Measurements from ENCODE around the gene PTPRO.

GRCh38 chr12:15541996-15542631 lies 219.8 kb downstream of the PTPRO start:
- TF ChIP-seq, protein P1, sequence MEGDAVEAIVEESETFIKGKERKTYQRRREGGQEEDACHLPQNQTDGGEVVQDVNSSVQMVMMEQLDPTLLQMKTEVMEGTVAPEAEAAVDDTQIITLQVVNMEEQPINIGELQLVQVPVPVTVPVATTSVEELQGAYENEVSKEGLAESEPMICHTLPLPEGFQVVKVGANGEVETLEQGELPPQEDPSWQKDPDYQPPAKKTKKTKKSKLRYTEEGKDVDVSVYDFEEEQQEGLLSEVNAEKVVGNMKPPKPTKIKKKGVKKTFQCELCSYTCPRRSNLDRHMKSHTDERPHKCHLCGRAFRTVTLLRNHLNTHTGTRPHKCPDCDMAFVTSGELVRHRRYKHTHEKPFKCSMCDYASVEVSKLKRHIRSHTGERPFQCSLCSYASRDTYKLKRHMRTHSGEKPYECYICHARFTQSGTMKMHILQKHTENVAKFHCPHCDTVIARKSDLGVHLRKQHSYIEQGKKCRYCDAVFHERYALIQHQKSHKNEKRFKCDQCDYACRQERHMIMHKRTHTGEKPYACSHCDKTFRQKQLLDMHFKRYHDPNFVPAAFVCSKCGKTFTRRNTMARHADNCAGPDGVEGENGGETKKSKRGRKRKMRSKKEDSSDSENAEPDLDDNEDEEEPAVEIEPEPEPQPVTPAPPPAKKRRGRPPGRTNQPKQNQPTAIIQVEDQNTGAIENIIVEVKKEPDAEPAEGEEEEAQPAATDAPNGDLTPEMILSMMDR (IDR thresholded peaks at IDR 0.05), result no peak
- no peak for TF ChIP-seq POLR2A (IDR thresholded peaks at IDR 0.05)
